Endodermal cell (in vitro differentiated cells): ENCODE results near the gene MAN2B2. TPM values are rescaled to one million over a fixed set of nuclear protein-coding genes. Genes with fewer than 3 reads are reported as not detected.

Experiments used
- total RNA-seq, 2 donors: library from RNA; stranded (reverse); fragmentation: NEBNext Ultra II Directional in 1 of 2; extraction: Animal tissue kit (Norgen Biotek cat#: 25700) in 1 of 2; gene quantifications; 2 replicates in 1 of 2; 3 replicates in 1 of 2; pipeline ENCODE4 v1.2.1, GENCODE V29; 2021

Gene MAN2B2
- total RNA-seq, 2 donors from 2014 or later: 13.3 to 20.8 TPM

Other genes with a start within 250 kb of the MAN2B2 start
- 10 to 100 TPM in 1 of 2 donors, 1 to 10 TPM in 1; 4.4 to 19.2 TPM for gene PPP2R2C, start 102.6 kb upstream of the MAN2B2 start, total RNA-seq
- gene MRFAP1, start 65.5 kb downstream of the MAN2B2 start, total RNA-seq: 100 to 1,000 TPM; 231 to 239 TPM
- gene S100P, start 118.7 kb downstream of the MAN2B2 start, total RNA-seq: not detected
- 10 to 100 TPM; 45.0 to 50.2 TPM for gene MRFAP1L1, start 134.7 kb downstream of the MAN2B2 start, total RNA-seq
- gene BLOC1S4, start 141.0 kb downstream of the MAN2B2 start, total RNA-seq: 10 to 100 TPM; 18.8 to 26.5 TPM
- 10 to 100 TPM; 32.9 to 43.5 TPM for gene KIAA0232, start 207.5 kb downstream of the MAN2B2 start, total RNA-seq